ENCODE results near the gene PARVG. TPM values are rescaled to one million over a fixed set of nuclear protein-coding genes. Genes with fewer than 3 reads are reported as not detected.

PARVG gene
- total and polyA plus RNA-seq, 9 donors: 2.9 to 14.1 (median 4.1) TPM

GRCh38 chr22:44164031-44164430 lies 16.7 kb upstream of the PARVG start:
- no peaks in the 10 kb centered on the region for H3K27me3 ChIP-seq
- no peak overlapping the region for H3K4me3 ChIP-seq
- no peak overlapping the region for H3K27ac ChIP-seq
- TF ChIP-seq EP300 (IDR thresholded peaks at IDR 0.05): no peak
- TF ChIP-seq CTCF (IDR thresholded peaks at IDR 0.05): no peak
- no peak for TF ChIP-seq POLR2A (IDR thresholded peaks at IDR 0.05)
- H3K36me3 ChIP-seq: no peaks in the 10 kb centered on the region
- WGBS, 3 donors: 83 to 92% (median 92%) methylated on average over 11 of the region's 11 CpGs
- no peak for DNase-seq
- no peaks in the 10 kb centered on the region for H3K4me1 ChIP-seq (ENCODE audit: insufficient read depth)
- intact Hi-C loops (cut with DNase I): no loop called here
- no peaks in the 10 kb centered on the region for H3K9me3 ChIP-seq

GRCh38 chr22:44165286-44165874 lies 15.3 kb upstream of the PARVG start:
- H3K36me3 ChIP-seq: no peaks in the 10 kb centered on the region
- intact Hi-C loops (cut with DNase I): no loop called here
- no peak overlapping the region for H3K4me3 ChIP-seq
- no peaks in the 10 kb centered on the region for H3K4me1 ChIP-seq (ENCODE audit: insufficient read depth)
- H3K27me3 ChIP-seq: no peaks in the 10 kb centered on the region
- H3K27ac ChIP-seq: no peak overlapping the region
- H3K9me3 ChIP-seq: no peaks in the 10 kb centered on the region
- TF ChIP-seq EP300 (IDR thresholded peaks at IDR 0.05): no peak
- no peak for TF ChIP-seq POLR2A (IDR thresholded peaks at IDR 0.05)
- TF ChIP-seq CTCF (IDR thresholded peaks at IDR 0.05): no peak
- no peak for DNase-seq
- WGBS, 3 donors: 92% methylated on average over 15 of the region's 15 CpGs

GRCh38 chr22:44166498-44167276 lies 14.0 kb upstream of the PARVG start:
- Histone ChIP-seq H3K27me3 (no peaks in the 10 kb centered on the region), H3K36me3 (no peaks in the 10 kb centered on the region), H3K4me3 (no peak overlapping the region), H3K9me3 (no peaks in the 10 kb centered on the region), H3K4me1 (ENCODE audit: insufficient read depth) (no peaks in the 10 kb centered on the region), H3K27ac (no peak overlapping the region)
- intact Hi-C loops (cut with DNase I): no loop called here
- no peak for TF ChIP-seq EP300 (IDR thresholded peaks at IDR 0.05)
- TF ChIP-seq CTCF (IDR thresholded peaks at IDR 0.05): no peak
- no peak for TF ChIP-seq POLR2A (IDR thresholded peaks at IDR 0.05)
- DNase-seq: no peak
- WGBS, 3 donors: 88 to 93% (median 88%) methylated on average over 20 of the region's 20 CpGs

- TF ChIP-seq CTCF (IDR thresholded peaks at IDR 0.05): no peak
- TF ChIP-seq EP300 (IDR thresholded peaks at IDR 0.05): no peak
- TF ChIP-seq POLR2A (IDR thresholded peaks at IDR 0.05): no peak
- 63 to 77% (median 67%) methylated on average over 11 to 12 of the region's 12 CpGs for WGBS, 3 donors
- intact Hi-C loops (cut with DNase I): no loop called here
- DNase-seq: no peak
- H3K4me1 ChIP-seq (ENCODE audit: insufficient read depth): no peaks in the 10 kb centered on the region
- no peaks in the 10 kb centered on the region for H3K36me3 ChIP-seq
- no peaks in the 10 kb centered on the region for H3K27me3 ChIP-seq
- no peak overlapping the region for H3K27ac ChIP-seq
- H3K9me3 ChIP-seq: no peaks in the 10 kb centered on the region
- no peak overlapping the region for H3K4me3 ChIP-seq
Measured at GRCh38 chr22:44167501-44167900, 13.2 kb upstream of the PARVG start.
